Breast epithelium (tissue), 4 donors: ENCODE results near the gene F2R. TPM values are rescaled to one million over a fixed set of nuclear protein-coding genes. Genes with fewer than 3 reads are reported as not detected.

Source experiments
- DNase-seq, 2 donors: peaks; one replicate each; pipeline ENCODE4 v3.0.0-alpha.2; 2019; ENCODE audit warnings: low spot score in 2 of 2
- H3K27ac ChIP-seq, 2 donors: fragments of 200-600 bp; sonication (generic) in 1 of 2; one replicate each; pipeline ENCODE4 v1.5.1; 2016 to 2019; ENCODE audit warnings: mild to moderate bottlenecking in 1 of 2
- H3K27me3 ChIP-seq, 2 donors: fragments of 200-600 bp; sonication (generic) in 1 of 2; one replicate each; pipeline versions ENCODE4 v1.5.1 to v1.6.0; 2017 to 2019; ENCODE audit warnings: control low read depth in 1 of 2, mild to moderate bottlenecking in 1 of 2
- H3K36me3 ChIP-seq: fragments of 200-600 bp; one replicate; pipeline ENCODE4 v1.5.1; 2019
- H3K4me1 ChIP-seq, 2 donors: fragments of 200-600 bp; sonication (generic); one replicate each; pipeline ENCODE4 v1.5.1; 2016 to 2019; ENCODE audit warnings: control low read depth in 1 of 2
- H3K4me3 ChIP-seq, 3 donors: fragments of 200-600 bp; sonication (generic); 1 replicate in 2 of 3; 2 replicates in 1 of 3; pipeline ENCODE4 v1.5.1; 2016 to 2019; ENCODE audit warnings: mild to moderate bottlenecking in 3 of 3, moderate library complexity in 2 of 3
- H3K9me3 ChIP-seq, 2 donors: fragments of 200-600 bp; sonication (generic) in 1 of 2; one replicate each; pipeline ENCODE4 v1.5.1; 2016 to 2019; ENCODE audit warnings: control low read depth in 1 of 2
- CTCF ChIP-seq, 3 donors: fragments of 450-650 bp; IDR thresholded peaks; one replicate each; pipeline ENCODE4 v1.5.1; 2016 to 2017; ENCODE audit warnings: antibody characterized with exemption in 3 of 3, mild to moderate bottlenecking in 3 of 3, moderate library complexity in 3 of 3
- POLR2A ChIP-seq: fragments of 450-650 bp; IDR thresholded peaks from one replicate; pipeline ENCODE4 v1.6.1; 2016; ENCODE audit warnings: antibody characterized with exemption, mild to moderate bottlenecking, moderate library complexity
- POLR2AphosphoS5 ChIP-seq, 3 donors: sonication (generic); formaldehyde crosslinking; IDR thresholded peaks; one replicate each; pipeline ENCODE4 v1.6.1; 2017; ENCODE audit warnings: antibody characterized with exemption in 3 of 3
- intact Hi-C: fragments of 100-400 bp; cut with DNase I; formaldehyde crosslinking; loops from one replicate; pipeline ENCODE4 v1.15.1; 2023; ENCODE audit warnings: low total_unique reads
- total RNA-seq, 3 donors: library from RNA; depleted of rRNA; stranded (reverse); fragments of >200 nt; gene quantifications; one replicate each; pipeline ENCODE4 v1.1.0, GENCODE V29; 2016

The F2R gene
- total RNA-seq, 3 donors from 2014 or later, result 15.1 to 39.4 (median 27.2) TPM

GRCh38 chr5:76688212-76688611 is 27.7 kb upstream of the F2R start:
- TF ChIP-seq POLR2AphosphoS5 (IDR thresholded peaks at IDR 0.05) (no peak), CTCF (IDR thresholded peaks at IDR 0.05) (no peak), POLR2A (no peak)
- Histone ChIP-seq H3K27ac (no peak overlapping the region), H3K27me3 (no peaks in the 10 kb centered on the region), H3K4me1 (peaks cover 0 to 4% of the 10 kb centered on the region in 2 donors), H3K9me3 (no peaks in the 10 kb centered on the region), H3K36me3 (no peaks in the 10 kb centered on the region), H3K4me3 (no peak overlapping the region)
- no peak for DNase-seq
- intact Hi-C loops, result no loop called here

GRCh38 chr5:76688836-76689235 is 27.1 kb upstream of the F2R start:
- DNase-seq, result no peak
- Histone ChIP-seq H3K27me3 (no peaks in the 10 kb centered on the region), H3K4me3 (no peak overlapping the region), H3K4me1 (peaks cover 0 to 4% of the 10 kb centered on the region in 2 donors), H3K36me3 (no peaks in the 10 kb centered on the region), H3K27ac (no peak overlapping the region), H3K9me3 (no peaks in the 10 kb centered on the region)
- no peak for TF ChIP-seq CTCF (IDR thresholded peaks at IDR 0.05)
- TF ChIP-seq POLR2A, result no peak
- TF ChIP-seq POLR2AphosphoS5 (IDR thresholded peaks at IDR 0.05), result no peak
- intact Hi-C loops, result no loop called here

- no peaks in the 10 kb centered on the region for H3K36me3 ChIP-seq
- H3K27me3 ChIP-seq, result no peaks in the 10 kb centered on the region
- intact Hi-C loops, result no loop called here
- peak overlapping the region in 1 of 2 donors; percentile 42 for H3K27ac ChIP-seq
- DNase-seq, result no peak
- TF ChIP-seq CTCF (IDR thresholded peaks at IDR 0.05) (no peak), POLR2A (no peak), POLR2AphosphoS5 (IDR thresholded peaks at IDR 0.05) (no peak)
- no peak overlapping the region for H3K4me3 ChIP-seq
- H3K9me3 ChIP-seq, result no peaks in the 10 kb centered on the region
- H3K4me1 ChIP-seq, result peaks cover 0 to 4% of the 10 kb centered on the region in 2 donors
These were observed 26.4 kb upstream of the F2R start for GRCh38 chr5:76689321-76690036.

- H3K27me3 ChIP-seq, result no peaks in the 10 kb centered on the region
- DNase-seq, result no peak
- H3K4me3 ChIP-seq, result no peak overlapping the region
- intact Hi-C loops, result no loop called here
- no peaks in the 10 kb centered on the region for H3K36me3 ChIP-seq
- no peaks in the 10 kb centered on the region for H3K9me3 ChIP-seq
- H3K4me1 ChIP-seq, result peaks cover 0 to 4% of the 10 kb centered on the region in 2 donors
- H3K27ac ChIP-seq, result peak overlapping the region in 1 of 2 donors; percentile 42
- TF ChIP-seq POLR2A (no peak), POLR2AphosphoS5 (IDR thresholded peaks at IDR 0.05) (no peak), CTCF (IDR thresholded peaks at IDR 0.05) (no peak)
These were observed 25.8 kb upstream of the F2R start for GRCh38 chr5:76690037-76690679.

GRCh38 chr5:76690704-76691466 is 25.0 kb upstream of the F2R start:
- intact Hi-C loops, result no loop called here
- H3K4me1 ChIP-seq, result peaks cover 0 to 4% of the 10 kb centered on the region in 2 donors
- TF ChIP-seq CTCF (IDR thresholded peaks at IDR 0.05), result no peak
- no peaks in the 10 kb centered on the region for H3K36me3 ChIP-seq
- no peaks in the 10 kb centered on the region for H3K27me3 ChIP-seq
- DNase-seq, result no peak
- no peak overlapping the region for H3K4me3 ChIP-seq
- peak overlapping the region; percentile 51 to 83 for H3K27ac ChIP-seq
- no peaks in the 10 kb centered on the region for H3K9me3 ChIP-seq
